Skeletal muscle satellite cell (primary cell): ENCODE measurements around the gene ZDHHC14.

Experiments
- H3K27me3 ChIP-seq: 2 replicates; pipeline ENCODE4 v1.7.0; 2013; ENCODE audit warnings: low read length; ENCODE audit not compliant: control insufficient read depth, insufficient read depth
- H3K36me3 ChIP-seq: 2 replicates; pipeline ENCODE4 v1.7.0; 2013; ENCODE audit warnings: mild to moderate bottlenecking, control low read depth, low read length; ENCODE audit not compliant: insufficient read depth
- H3K4me1 ChIP-seq: 2 replicates; pipeline ENCODE4 v1.7.0; 2013; ENCODE audit warnings: low read length; ENCODE audit not compliant: control insufficient read depth, insufficient read depth
- H3K4me2 ChIP-seq: 2 replicates; pipeline ENCODE4 v1.7.0; 2013; ENCODE audit warnings: mild to moderate bottlenecking, low read length
- H3K4me3 ChIP-seq: 2 replicates; pipeline ENCODE4 v1.7.0; 2013; ENCODE audit warnings: low read length
- H3K9ac ChIP-seq: 2 replicates; pipeline ENCODE4 v1.7.0; 2013; ENCODE audit warnings: mild to moderate bottlenecking, low read depth, low read length, moderate library complexity
- H3K9me3 ChIP-seq: replicated peaks from 2 replicates; pipeline ENCODE4 v1.7.0; 2013; ENCODE audit warnings: mild to moderate bottlenecking, control low read depth, low read length

The ZDHHC14 gene

DNA sequence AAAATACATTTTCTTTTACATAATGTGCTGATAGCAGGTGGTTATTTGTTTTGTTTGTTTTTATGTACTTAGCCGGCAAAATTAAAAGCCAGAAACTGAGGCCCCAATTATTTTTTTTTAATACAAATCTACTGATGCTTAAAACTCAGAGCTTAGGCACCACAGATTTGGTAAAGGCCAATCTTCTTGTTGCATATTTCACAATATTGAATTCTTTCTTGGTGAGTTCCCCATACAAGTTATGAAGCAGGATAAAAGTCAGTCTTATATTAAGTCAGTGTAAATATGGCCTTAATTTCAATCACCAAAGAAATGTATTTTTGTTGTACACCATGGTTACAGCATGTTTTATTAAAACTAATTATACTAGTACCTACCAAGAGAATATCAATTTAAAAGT, 16.3 kb upstream of the ZDHHC14 start:
- H3K4me2 ChIP-seq = no peak overlapping the region
- H3K36me3 ChIP-seq = no peaks in the 10 kb centered on the region
- peaks cover 20% of the 10 kb centered on the region for H3K27me3 ChIP-seq
- no peaks in the 10 kb centered on the region for H3K9me3 ChIP-seq
- H3K9ac ChIP-seq = no peak overlapping the region
- H3K4me3 ChIP-seq = no peak overlapping the region
- no peaks in the 10 kb centered on the region for H3K4me1 ChIP-seq

DNA sequence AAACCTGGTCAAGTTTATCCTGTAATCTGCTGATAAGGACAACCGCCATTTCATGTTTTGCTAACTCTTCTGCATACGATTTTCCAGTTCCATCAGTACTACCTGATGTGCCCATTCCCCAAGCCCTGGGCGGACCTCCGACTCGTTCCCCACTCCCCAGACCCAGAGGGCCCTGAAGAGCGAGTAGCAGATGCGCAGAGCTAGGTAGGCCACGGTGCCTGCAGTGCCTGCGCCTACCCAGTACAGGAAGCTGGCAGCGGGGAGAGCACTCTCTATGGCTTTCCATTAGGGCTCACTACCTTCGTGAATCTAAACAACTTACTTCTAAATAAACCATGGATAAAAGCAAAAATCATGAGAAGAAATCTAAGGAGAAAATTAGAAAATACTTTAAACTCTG, 14.3 kb upstream of the ZDHHC14 start:
- Histone ChIP-seq H3K4me1 (no peaks in the 10 kb centered on the region), H3K9ac (no peak overlapping the region), H3K36me3 (no peaks in the 10 kb centered on the region), H3K4me2 (no peak overlapping the region), H3K4me3 (no peak overlapping the region), H3K9me3 (no peaks in the 10 kb centered on the region), H3K27me3 (peaks cover 13% of the 10 kb centered on the region)

DNA sequence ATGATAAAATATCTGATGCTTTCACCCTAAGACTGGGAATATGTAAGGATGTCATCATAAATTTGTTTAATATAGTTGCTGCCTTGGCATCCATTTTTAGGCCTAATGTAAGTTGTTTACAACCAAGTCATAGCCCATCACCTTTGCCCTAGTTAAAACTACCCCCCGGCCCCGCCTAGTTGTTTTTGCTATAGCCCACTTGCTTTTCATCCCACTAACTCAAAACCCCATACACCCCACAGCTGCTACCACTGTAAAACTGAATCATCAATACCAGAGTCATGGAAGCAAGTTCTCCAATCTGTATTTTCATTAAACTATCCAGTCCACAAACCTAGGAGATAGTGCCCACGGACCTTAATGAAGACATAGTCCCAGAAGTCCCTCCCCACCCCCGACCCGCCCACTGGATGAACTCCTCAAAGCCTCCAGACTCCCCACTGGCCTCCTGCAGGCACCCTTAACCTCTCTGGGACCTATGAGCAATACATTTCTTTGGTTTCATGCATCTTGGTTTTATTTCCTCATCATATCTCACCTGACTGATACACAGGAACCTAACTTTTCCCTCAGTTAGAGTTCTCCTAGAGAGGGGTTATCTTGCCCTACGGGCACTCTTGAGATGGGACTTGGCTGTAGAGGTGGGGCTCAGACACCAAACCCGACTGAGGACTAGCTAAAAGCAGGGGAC, 12.5 kb upstream of the ZDHHC14 start:
- Histone ChIP-seq H3K9me3 (no peaks in the 10 kb centered on the region), H3K27me3 (peaks cover 6% of the 10 kb centered on the region), H3K4me1 (no peaks in the 10 kb centered on the region), H3K36me3 (no peaks in the 10 kb centered on the region), H3K4me3 (no peak overlapping the region), H3K4me2 (no peak overlapping the region), H3K9ac (no peak overlapping the region)

DNA sequence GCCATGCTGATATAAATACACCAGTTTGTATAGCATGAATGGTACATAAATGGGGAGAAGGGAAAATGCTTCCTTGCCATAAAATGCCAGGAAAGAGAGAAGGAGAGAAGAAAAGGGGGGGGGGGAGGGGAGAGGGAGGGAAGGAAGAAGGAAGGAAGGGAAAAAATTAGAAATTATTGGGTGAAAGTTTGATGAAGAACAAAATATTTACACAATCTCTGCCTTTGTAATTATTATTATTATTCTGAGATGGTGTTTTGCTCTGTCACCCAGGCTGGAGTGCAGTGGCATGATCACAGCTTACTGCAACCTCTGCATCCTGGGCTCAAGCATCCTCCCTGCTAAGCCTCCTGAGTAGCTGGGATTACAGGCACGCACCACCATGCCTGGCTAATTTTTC, 10.2 kb upstream of the ZDHHC14 start:
- no peaks in the 10 kb centered on the region for H3K9me3 ChIP-seq
- H3K9ac ChIP-seq = no peak overlapping the region
- H3K4me2 ChIP-seq = no peak overlapping the region
- peaks cover 5% of the 10 kb centered on the region for H3K27me3 ChIP-seq
- H3K4me3 ChIP-seq = no peak overlapping the region
- no peaks in the 10 kb centered on the region for H3K36me3 ChIP-seq
- H3K4me1 ChIP-seq = no peaks in the 10 kb centered on the region

DNA sequence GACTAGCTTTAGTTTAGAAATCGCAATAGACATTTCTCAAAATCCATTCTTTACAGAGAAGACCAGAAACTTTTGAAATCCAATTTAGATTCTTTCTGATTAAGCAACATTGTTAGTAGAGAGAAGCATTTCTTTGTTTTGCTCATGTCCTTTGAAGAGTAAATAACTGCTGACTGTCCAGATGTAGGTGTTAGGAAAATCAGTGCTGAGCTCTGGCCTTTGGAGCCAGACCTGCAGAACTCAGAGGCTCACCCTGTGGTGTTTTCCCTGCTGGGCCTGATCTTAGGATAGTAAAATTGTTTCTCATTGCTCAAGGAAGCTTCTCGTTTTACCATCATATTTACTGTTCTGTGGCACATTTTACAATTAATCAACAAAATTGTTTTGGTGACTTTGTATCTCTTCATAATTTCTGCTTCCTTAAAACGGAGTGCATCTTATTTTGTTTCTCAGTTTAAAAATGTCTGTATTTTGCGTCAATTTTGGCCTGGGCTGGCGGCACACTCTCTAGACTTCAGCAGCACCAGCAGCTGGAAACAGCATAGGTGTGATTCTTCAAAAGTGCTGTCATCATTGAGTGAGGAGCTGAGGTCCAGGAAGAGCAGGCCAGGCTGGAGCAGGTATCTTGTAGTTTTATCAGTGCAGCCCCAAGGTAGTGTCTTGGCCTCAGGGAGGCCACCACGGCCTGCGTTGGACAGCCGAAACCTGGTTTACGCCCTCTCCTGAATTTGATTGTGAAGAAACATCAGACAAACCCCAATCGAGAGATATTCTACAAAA, 8.3 kb upstream of the ZDHHC14 start:
- Histone ChIP-seq H3K9ac (no peak overlapping the region), H3K27me3 (no peaks in the 10 kb centered on the region), H3K4me1 (no peaks in the 10 kb centered on the region), H3K9me3 (no peaks in the 10 kb centered on the region), H3K4me2 (no peak overlapping the region), H3K36me3 (no peaks in the 10 kb centered on the region), H3K4me3 (no peak overlapping the region)

DNA sequence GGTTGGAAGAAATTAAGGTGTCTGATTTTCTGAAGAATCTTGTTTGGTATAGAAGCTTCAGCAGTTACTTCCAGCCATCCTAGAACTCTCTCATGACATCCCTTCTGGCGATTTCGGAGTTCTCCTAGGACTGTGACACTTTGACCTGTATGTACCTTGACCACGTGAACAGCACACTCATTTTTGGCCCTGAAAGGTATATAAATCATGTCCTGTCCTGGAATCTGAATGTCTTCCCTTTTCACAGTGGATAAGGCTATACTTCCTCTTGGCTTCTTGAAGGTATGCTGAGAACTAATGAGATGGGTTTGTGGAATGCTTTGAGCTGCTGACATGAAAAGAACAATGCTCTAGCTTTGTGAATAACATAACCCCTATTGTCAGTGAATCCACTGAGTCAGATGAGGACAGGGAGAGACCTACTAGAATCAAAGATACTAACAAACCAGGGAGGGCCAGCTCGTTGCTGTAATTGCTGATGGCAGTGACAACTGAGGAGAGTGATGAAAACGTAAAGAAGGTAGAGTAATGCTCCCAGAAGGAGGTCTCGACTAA, 6.0 kb upstream of the ZDHHC14 start:
- Histone ChIP-seq H3K4me2 (no peak overlapping the region), H3K4me1 (peaks cover 3% of the 10 kb centered on the region), H3K9me3 (no peaks in the 10 kb centered on the region), H3K27me3 (no peaks in the 10 kb centered on the region), H3K4me3 (no peak overlapping the region), H3K9ac (no peak overlapping the region), H3K36me3 (no peaks in the 10 kb centered on the region)

DNA sequence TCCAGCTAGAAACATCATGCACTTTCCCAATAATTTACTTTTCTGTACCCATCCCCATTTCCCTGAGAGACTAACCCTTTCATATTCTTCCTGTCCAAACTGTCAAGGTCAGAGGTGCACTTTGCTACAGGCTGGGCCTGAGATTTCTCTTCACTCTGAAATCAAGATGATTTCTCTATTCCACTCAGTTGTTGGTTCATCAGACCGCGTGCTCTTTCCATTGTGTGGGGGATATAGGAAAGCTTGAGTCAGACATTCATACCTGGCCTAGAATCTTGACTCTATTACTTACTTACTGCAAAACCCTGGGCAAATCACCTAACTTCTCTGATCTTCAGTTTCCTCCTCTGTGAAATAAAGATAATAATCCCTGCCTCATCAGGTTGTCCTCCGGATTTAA, 4.7 kb upstream of the ZDHHC14 start:
- no peak overlapping the region for H3K9ac ChIP-seq
- peaks cover 3% of the 10 kb centered on the region for H3K4me1 ChIP-seq
- no peaks in the 10 kb centered on the region for H3K36me3 ChIP-seq
- H3K4me3 ChIP-seq = no peak overlapping the region
- no peaks in the 10 kb centered on the region for H3K9me3 ChIP-seq
- no peak overlapping the region for H3K4me2 ChIP-seq
- H3K27me3 ChIP-seq = no peaks in the 10 kb centered on the region

DNA sequence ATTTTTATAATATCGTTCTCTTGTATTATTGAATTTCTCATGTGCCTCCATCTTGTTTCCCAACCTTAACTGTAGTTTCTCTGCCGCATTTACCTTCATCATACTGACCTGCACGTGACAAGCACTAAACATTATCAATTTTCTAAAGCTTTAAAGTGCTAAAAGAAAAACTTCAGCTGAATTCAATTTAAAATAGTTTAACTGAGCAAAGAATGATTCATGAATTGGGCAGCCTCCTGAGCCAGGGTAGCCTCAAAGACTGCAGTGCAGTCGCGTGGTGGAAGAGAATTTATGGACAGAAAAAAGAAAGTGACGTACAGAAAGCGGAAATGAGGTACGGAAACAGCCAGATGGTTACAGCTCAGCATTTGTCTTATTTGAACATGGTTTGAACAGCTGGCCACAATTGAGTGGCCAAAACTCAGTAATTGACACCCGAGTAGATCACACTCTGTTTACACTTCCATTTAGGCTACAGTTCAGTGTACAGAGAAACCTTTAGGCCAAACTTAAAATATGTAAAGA, 4.2 kb upstream of the ZDHHC14 start:
- Histone ChIP-seq H3K4me3 (no peak overlapping the region), H3K36me3 (no peaks in the 10 kb centered on the region), H3K9me3 (no peaks in the 10 kb centered on the region), H3K4me1 (peaks cover 3% of the 10 kb centered on the region), H3K9ac (no peak overlapping the region), H3K27me3 (no peaks in the 10 kb centered on the region), H3K4me2 (no peak overlapping the region)

DNA sequence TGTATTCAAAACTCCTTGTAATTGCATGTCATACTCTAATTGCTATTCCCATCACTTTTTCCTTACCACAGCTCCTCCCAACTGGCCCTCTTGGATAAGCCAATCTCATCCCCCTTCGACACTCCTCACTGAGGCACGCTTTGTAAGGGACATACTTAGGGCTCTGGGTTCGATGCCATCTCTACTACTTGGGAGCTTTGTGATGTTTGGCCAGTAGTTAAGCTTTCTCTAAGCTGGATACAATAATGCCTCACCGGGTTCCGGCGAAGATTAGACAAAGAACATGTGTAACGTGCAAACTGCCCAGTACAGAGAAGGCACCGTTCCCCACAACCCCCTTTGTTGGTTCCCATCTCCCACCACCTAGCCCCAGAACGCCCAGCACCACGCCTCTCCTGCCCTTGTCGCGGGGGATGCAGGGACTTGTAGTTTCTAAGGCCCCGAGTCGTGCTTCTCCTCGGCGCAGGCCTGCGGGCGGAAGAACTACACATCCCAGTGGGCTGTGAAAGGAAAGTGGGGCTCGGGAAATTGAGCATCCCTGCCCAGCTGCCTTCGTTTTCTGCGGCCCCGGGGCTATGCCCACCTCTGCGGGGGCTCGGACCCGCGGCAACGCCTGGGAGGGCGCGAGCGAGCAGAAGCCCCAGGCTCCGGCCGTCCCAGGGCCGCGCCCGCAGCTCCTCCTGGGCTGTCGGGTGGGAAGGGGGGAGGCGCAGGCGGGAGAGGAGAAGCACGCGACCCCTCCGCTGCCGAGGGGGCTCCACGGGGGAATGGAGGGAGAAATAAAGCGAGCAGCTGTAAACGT, 1.1 kb upstream of the ZDHHC14 start:
- Histone ChIP-seq H3K4me3 (peak overlapping the region; percentile 96), H3K4me2 (peak overlapping the region; percentile 90), H3K27me3 (no peaks in the 10 kb centered on the region), H3K9me3 (no peaks in the 10 kb centered on the region), H3K9ac (peak overlapping the region; percentile 89), H3K4me1 (peaks cover 8% of the 10 kb centered on the region), H3K36me3 (no peaks in the 10 kb centered on the region)

DNA sequence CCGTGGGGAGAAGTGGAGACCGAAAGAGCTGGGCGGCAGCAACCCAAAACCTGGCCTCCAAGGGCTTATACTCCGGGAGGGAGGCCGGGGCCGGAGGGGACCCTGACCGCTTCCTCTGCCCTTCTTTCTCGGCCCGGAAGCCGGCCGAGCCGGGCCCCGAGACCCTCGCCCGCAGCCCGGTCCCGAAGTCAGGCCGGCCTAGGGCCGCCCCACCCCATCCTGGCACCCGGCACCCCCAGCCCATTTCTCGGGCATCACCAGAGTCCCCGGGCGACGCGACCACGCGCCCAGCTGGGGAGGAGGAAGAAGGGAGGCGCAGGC, 572 bp upstream of the ZDHHC14 start:
- Histone ChIP-seq H3K9me3 (no peaks in the 10 kb centered on the region), H3K4me1 (peaks cover 8% of the 10 kb centered on the region), H3K27me3 (no peaks in the 10 kb centered on the region), H3K4me3 (peak overlapping the region; percentile 96), H3K9ac (peak overlapping the region; percentile 89), H3K4me2 (peak overlapping the region; percentile 90), H3K36me3 (no peaks in the 10 kb centered on the region)
